D721Med (cell line): ENCODE measurements around the gene NBR1.
"Not testable (repeated sequence)": the region's sequence is repeated elsewhere in the genome, so short reads cannot be mapped to it uniquely, and the experiment has no call there.

Source experiments
- DNase-seq: peaks from one replicate; pipeline ENCODE4 v3.0.0; 2011; ENCODE audit warnings: low spot score; ENCODE audit not compliant: insufficient read length
- FAIRE-seq: peaks from 2 replicates; lab custom pipeline; 2011; peaks lifted over from hg19 to GRCh38; lab: Jason Lieb, UNC
- TF ChIP-seq, protein P1 (sequence below): IDR thresholded peaks from 2 replicates; pipeline ENCODE4 v1.5.1; 2012; ENCODE audit warnings: mild to moderate bottlenecking, control low read depth; ENCODE audit not compliant: insufficient read depth; ENCODE audit errors: missing control alignments

NBR1 gene

DNA sequence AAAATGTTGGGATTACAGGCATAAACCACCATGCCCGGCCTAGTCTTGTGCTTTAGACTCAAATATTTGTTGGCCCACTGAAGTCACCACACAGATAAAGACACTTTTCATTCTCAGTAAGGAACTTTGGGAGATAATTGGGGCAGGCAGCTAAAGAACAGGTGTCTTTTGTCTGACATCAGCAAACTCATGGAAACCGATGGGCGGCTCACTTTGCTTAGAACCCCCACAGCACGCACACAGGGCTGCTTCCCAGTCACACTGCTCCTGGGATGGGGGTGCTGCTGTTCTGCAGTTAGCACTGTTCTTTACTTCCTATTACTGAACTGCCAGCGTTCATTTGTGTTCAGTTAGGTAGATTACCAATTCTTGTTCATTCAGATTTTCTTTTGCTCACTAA lies 27.8 kb upstream of the NBR1 start:
- FAIRE-seq (no peak), DNase-seq (no peak)
- TF ChIP-seq, protein P1, sequence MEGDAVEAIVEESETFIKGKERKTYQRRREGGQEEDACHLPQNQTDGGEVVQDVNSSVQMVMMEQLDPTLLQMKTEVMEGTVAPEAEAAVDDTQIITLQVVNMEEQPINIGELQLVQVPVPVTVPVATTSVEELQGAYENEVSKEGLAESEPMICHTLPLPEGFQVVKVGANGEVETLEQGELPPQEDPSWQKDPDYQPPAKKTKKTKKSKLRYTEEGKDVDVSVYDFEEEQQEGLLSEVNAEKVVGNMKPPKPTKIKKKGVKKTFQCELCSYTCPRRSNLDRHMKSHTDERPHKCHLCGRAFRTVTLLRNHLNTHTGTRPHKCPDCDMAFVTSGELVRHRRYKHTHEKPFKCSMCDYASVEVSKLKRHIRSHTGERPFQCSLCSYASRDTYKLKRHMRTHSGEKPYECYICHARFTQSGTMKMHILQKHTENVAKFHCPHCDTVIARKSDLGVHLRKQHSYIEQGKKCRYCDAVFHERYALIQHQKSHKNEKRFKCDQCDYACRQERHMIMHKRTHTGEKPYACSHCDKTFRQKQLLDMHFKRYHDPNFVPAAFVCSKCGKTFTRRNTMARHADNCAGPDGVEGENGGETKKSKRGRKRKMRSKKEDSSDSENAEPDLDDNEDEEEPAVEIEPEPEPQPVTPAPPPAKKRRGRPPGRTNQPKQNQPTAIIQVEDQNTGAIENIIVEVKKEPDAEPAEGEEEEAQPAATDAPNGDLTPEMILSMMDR, result no peak

DNA sequence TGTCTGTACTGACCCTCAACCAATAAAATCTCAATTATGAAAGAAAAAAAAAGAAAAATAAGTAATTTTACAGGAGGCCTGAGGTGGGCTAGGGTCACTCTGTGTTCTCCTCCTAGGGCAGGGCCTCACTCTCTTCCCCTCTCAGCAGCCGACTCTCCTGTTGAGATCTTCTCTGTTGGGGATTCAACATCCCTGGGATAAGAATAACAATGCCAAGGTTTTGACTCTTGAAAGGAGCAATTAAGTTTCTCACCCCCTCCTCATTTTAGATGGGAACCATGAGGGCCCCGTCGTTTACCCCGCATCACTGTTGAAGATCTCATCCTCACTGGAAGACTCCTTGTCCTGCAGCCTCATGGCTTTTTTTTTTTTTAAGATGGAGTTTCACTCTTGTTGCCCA lies 24.4 kb upstream of the NBR1 start:
- TF ChIP-seq, protein P1, result no peak
- FAIRE-seq, result no peak

GRCh38 chr17:43151880-43152456 lies 19.0 kb upstream of the NBR1 start:
- TF ChIP-seq, protein P1, result no peak
- FAIRE-seq (no peak), DNase-seq (no peak)

More for the DNA sequence above, 24.4 kb upstream of the NBR1 start:
- DNase-seq, result no peak

GRCh38 chr17:43153197-43153835 lies 17.7 kb upstream of the NBR1 start:
- DNase-seq, FAIRE-seq: not testable (repeated sequence)

GRCh38 chr17:43155666-43156065 lies 15.3 kb upstream of the NBR1 start:
- TF ChIP-seq, protein P1, result no peak
- no peak for FAIRE-seq
- DNase-seq, result no peak

GRCh38 chr17:43159232-43159631 lies 11.8 kb upstream of the NBR1 start:
- not testable (repeated sequence) for FAIRE-seq, DNase-seq

DNA sequence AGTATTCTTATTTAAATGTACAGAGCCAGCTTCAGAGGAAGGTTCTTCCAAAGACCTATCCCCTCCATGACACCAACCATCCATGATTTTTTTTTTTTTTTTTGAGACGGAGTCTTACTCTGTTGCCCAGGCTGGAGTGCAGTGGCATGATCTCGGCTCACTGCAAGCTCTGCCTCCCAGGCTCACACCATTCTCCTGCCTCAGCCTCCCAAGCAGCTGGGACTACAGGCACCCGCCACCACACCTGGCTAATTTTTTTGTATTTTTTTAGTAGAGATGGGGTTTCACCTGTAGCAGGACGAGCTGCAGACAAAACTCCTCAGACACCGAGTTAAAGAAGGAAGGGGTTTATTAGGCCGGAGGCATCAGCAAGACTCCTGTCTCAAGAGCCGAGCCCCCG lies 11.1 kb upstream of the NBR1 start:
- not testable (repeated sequence) for FAIRE-seq, DNase-seq

DNA sequence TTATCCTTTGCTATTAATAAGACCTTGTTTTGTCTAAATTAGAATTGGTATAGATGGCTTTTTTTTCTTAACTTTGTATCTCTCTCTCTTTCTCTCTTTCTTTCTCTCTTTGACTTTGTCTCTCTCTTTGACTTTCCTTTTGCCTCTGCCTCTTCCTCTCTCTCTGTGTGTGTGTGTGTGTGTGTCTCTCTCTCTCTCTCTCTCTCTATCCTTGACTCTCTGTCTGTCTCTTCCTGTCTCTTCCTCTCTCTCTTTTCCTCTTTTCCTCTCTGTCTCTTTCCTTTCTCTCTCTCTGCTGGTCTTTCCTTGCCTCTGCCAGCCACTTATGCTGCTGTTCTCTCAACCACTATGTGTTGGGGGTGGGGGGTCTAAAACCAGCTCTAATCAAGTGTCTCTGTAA lies 5.0 kb upstream of the NBR1 start:
- not testable (repeated sequence) for FAIRE-seq, DNase-seq

- DNase-seq (no peak), FAIRE-seq (no peak)
- TF ChIP-seq, protein P1, result no peak
Observed at GRCh38 chr17:43169561-43170139, 1.4 kb upstream of the NBR1 start.
